ENCODE data around the gene ATP8A2. TPM values are rescaled to one million over a fixed set of nuclear protein-coding genes. Genes with fewer than 3 reads are reported as not detected.

The ATP8A2 gene
- total and polyA plus RNA-seq, 2 of the 4 experiments (the other 2 are of a cell fraction): 0.02 to 0.18 TPM

GRCh38 chr13:25371158-25371874, 458 bp upstream of the ATP8A2 start (continued):
- TF ChIP-seq BHLHE40 (IDR thresholded peaks at IDR 0.05; ENCODE audit: low read depth, low read length): no peak

- TF ChIP-seq FOS (IDR thresholded peaks at IDR 0.05; ENCODE audit: low read depth, low read length): no peak
- no peak for TF ChIP-seq MXI1 (IDR thresholded peaks at IDR 0.05; ENCODE audit: borderline replicate concordance, low read depth, low read length)
- no peak for TF ChIP-seq BHLHE40 (IDR thresholded peaks at IDR 0.05; ENCODE audit: low read depth, low read length)
- TF ChIP-seq SMC3 (IDR thresholded peaks at IDR 0.05; ENCODE audit: low read depth, low read length): no peak
- no peak for TF ChIP-seq POLR2A (IDR thresholded peaks at IDR 0.05; ENCODE audit: low read depth, low read length)
- intact Hi-C loops (cut with micrococcal nuclease): no loop called here
- H3K79me1 ChIP-seq (ENCODE audit: low read depth in 1 of 2, low read length in 2 of 2): no peaks in the 10 kb centered on the region
- H4K20me1 ChIP-seq (ENCODE audit: insufficient read depth, low read length): no peaks in the 10 kb centered on the region
- DNase-seq: no peak
- WGBS, 2 experiments (ENCODE audit: extremely low coverage in 2 of 2, insufficient read length in 1 of 2): 10% methylated on average over 41 of the region's 82 CpGs; no CpG with 5 or more reads in 1 of the 2 experiments
- peak overlapping the region; percentile 45 for H3K4me3 ChIP-seq (ENCODE audit: insufficient read depth, low read depth, low read length)
- H2AK5ac ChIP-seq (ENCODE audit: low read depth, low read length): no peak overlapping the region
- H3K9me3 ChIP-seq (ENCODE audit: control insufficient read depth, insufficient read depth, low read length): no peaks in the 10 kb centered on the region
- ATAC-seq (ENCODE audit: low read depth): peak; percentile 31; the same call in 1 of the 2 replicates
- peak overlapping the region; percentile 75 for H2AFZ ChIP-seq (replicated peaks; ENCODE audit: low read length, poor library complexity)
- H2BK5ac ChIP-seq (ENCODE audit: low read depth, low read length, poor library complexity, severe bottlenecking): no peak overlapping the region
- H2AK9ac ChIP-seq (replicated peaks; ENCODE audit: low read depth, low read length, poor library complexity): no peak overlapping the region
- H4K91ac ChIP-seq (ENCODE audit: insufficient read depth, low read depth, low read length): no peak overlapping the region
- H3K27ac ChIP-seq (ENCODE audit: insufficient read depth, low read length): no peak overlapping the region
- ChIA-PET POLR2A (ENCODE audit: unreplicated experiment) (no interaction called here), CTCF (no interaction called here)
- no TSS peak for BruUV-seq (replicated peaks)
- dilution Hi-C loops (cut with HindIII; ENCODE audit: low sequenced_read_pairs, unreplicated experiment): no loop called here
- H2BK15ac ChIP-seq (ENCODE audit: low read depth, low read length): no peak overlapping the region
- no peak overlapping the region for H3K18ac ChIP-seq (ENCODE audit: low read depth, low read length)
- H4K8ac ChIP-seq (ENCODE audit: low read depth in 2 of 2, low read length in 2 of 2): no peak overlapping the region
- H3K4ac ChIP-seq (ENCODE audit: low read depth, low read length): no peak overlapping the region
- no peaks in the 10 kb centered on the region for H3K9me1 ChIP-seq (ENCODE audit: insufficient read depth, low read length)
- H3K9ac ChIP-seq (ENCODE audit: low read depth, low read length): no peak overlapping the region
- H3K27me3 ChIP-seq (ENCODE audit: control insufficient read depth, insufficient read depth, low read length): peaks cover 57% of the 10 kb centered on the region
- peak overlapping the region; percentile 86; the same call in 1 of the 2 replicates for H3K4me2 ChIP-seq (ENCODE audit: low read depth, low read length)
- H3K14ac ChIP-seq (replicated peaks; ENCODE audit: low read depth, low read length): no peak overlapping the region
- no peaks in the 10 kb centered on the region for H3K4me1 ChIP-seq (ENCODE audit: control insufficient read depth, insufficient read depth, low read length)
- H4K5ac ChIP-seq (ENCODE audit: low read depth, low read length): no peak overlapping the region
- no peaks in the 10 kb centered on the region for H3K36me3 ChIP-seq (ENCODE audit: control insufficient read depth, insufficient read depth, low read length)
- no peak overlapping the region for H2BK20ac ChIP-seq (ENCODE audit: low read depth, low read length)
- H3K56ac ChIP-seq (ENCODE audit: extremely low read depth, insufficient read depth, low read length): no peak overlapping the region
- in situ Hi-C loops (cut with MboI; ENCODE audit: low sequenced_read_pairs): loop anchor here (10.0 kb wide), 1 partner anchor 138 kb away; no protein-coding TSS in a partner anchor
- H3K23ac ChIP-seq (ENCODE audit: low read depth, low read length): no peak overlapping the region
- no peak overlapping the region for H2BK120ac ChIP-seq (ENCODE audit: low read depth, low read length)
Observed at GRCh38 chr13:25372284-25373081, 709 bp downstream of the ATP8A2 start.
